ENCODE data around the gene MROH2B.

Gene MROH2B

DNA sequence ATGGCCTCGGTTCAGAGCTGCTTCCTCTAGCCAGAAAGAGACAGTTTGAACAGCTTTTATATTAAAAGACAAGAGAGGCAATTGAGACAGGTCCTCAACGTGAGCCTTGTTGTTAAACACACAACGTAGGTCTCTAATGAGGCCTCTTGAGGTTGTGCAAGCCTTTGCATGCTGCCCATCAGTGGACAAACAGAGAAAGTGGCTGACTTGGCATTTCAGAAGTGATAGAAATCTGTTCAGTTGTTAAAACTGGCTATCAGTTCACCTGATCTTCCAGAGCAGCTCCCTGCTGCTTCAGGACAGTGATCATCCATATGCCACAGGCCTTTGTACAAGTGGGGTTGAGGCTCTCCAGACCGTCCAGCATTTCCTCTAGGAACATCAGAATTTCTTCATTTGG, 58.8 kb downstream of the MROH2B start:
- DNase-seq, result no peak

DNA sequence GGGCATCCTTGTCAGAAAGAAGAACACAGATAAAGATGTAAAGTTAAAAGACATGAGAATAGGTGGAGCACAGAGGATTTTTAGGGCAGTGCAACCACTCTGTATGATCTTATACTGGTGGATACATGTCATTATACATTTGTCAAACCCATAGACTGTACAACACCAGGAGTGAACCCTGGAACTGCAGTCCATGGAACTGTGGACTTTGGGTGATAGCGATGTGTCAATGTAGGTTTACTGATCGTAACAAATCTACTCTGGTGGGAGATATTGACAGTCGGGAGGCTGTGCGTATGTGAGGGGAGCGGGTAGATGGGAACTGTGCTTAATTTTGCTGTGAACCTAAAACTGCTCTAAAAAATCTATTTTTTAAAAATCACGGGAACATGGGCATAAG, 60.6 kb downstream of the MROH2B start:
- no peak for DNase-seq

DNA sequence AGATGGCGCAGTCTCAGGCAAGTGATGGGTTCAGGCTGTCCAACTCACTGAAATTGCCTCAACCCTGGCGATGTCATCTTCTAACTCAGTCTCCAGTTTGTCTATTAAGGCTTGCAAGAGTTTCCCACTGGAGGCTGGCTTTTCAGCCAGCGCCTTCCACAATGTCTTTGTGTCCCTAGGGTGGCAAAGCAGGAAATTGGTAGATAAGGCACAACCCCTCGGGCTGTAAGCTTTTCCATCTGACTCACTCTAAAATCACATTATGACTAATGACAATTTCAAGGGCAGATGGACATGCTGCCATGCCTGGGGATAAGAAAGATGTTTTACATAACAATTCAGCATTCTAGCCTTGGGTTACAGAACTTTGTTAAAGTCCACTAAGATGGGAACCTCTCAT, 61.9 kb downstream of the MROH2B start:
- DNase-seq, result no peak

DNA sequence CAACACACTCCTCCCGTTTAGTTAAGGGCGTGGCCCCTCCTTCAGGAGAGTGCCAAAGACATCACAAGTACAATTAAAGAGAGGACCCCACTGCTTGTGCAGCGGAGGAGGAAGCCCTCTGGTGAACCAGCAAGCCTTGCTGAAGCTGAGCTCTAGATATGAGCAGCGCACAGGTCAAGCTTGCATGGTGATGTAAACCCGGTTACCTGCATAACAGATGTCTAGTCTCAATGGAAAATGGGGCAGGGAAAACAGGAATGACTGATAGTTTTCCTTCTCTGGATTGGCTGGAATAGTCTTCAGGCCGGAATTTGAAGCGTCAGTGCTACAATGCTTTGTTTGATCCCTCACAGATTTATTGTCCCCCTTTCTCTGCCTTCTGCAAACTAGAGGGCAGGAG, 66.2 kb downstream of the MROH2B start:
- no peak for DNase-seq

DNA sequence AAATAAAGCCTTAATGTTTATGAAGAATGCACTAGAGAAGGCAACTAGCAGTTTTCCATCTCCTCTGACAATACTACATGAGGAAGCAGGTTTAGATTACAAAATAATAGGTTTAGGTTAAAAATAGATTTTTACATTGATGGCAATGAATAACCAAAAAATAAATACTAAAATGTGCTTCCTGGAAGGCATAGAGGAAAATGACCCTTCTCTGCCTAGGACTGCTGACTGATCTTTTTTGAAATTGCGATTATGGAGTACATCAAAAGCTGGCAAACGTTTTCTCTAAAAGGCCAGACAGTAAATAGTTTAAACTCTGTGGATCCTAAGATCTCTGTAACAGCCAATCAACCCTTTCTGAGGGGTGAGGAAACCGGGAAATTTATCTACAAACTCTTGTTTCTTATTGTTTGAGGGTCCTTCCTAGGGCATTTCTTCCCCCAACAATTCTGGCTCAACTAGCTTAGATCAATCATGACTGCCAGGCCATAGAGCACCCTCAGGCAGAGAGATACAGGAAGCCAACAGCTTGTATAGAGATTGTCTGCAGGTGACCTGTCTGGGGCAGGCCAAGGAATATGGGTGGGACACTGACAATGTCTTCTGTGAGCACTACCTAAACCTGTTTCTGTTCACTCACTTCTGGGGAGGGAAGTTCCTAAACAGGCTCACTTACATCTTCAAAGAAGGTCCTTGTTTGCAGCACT, 67.3 kb downstream of the MROH2B start:
- DNase-seq, result no peak

DNA sequence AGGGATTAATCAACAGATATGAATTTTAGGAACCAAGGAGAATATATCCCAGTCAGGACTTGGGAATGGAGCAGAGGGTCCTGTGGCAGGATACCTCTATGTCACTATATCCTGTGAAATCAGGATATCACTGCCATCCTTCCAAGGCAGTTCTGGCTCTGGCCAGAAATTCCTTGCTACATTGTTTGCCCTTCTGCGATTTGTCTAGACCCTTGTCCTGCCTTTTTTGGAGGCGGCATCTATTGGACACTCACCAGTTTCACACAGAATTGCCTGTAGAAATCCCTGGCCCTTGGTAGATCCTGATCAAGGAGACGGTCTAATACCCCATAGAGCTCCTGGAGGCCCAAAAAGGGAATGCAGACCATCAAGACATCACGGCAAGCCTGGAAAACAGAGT, 71.2 kb downstream of the MROH2B start:
- DNase-seq, result no peak

DNA sequence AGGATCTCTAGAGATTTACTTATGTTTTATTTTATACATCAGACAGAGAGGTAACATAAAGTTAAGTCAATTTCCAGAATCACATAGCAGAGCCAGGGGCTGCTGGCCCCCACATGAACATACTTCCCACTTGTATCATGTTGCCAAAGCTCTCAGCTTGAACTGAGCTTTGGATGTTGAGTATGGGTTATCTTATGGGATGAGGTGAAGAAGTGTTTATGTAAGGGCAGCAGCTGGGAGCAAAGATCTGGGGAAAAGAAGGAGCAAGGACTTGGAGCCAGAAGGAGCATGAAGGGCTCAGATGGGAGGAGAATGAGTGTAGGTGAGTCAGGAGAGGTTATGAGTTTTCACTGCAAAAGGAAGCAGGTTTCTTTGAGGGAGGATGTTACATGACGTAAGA, 72.0 kb downstream of the MROH2B start:
- DNase-seq, result no peak

DNA sequence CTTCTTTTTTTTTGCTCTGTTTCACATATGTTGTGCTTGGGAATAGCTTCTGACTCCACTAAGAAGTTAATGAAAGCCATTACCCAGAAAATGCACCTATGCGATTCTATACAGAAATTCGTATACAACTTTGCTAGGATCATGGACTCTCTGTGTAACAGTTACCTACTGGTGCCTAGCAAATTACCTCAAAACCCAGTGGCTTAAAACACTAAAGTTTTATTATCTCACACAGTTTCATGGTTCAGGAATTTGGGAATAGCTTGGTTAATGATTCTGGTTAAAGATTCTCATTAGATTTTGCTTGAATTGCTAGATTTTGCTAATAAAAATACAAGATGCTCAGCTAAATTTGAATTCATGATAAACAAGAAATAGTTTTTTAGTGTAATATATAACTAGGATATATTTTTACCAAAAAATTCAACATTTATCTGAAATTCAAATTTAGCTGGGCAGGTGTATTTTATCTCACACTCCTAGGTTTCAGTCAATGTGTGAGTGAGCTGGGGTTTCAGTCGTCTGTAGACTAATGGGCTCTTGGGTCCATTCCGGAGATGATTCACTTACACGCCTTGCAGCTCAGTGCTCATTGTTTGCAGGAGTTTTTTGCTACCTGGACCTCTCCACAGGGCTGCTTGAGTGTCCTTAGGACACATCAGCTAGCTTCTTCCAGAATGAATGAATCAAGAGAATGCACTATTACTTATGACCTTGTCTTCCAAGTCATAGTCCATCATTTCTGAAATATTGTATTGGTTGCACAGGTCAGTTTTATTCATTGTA, 75.1 kb downstream of the MROH2B start:
- no peak for DNase-seq

DNA sequence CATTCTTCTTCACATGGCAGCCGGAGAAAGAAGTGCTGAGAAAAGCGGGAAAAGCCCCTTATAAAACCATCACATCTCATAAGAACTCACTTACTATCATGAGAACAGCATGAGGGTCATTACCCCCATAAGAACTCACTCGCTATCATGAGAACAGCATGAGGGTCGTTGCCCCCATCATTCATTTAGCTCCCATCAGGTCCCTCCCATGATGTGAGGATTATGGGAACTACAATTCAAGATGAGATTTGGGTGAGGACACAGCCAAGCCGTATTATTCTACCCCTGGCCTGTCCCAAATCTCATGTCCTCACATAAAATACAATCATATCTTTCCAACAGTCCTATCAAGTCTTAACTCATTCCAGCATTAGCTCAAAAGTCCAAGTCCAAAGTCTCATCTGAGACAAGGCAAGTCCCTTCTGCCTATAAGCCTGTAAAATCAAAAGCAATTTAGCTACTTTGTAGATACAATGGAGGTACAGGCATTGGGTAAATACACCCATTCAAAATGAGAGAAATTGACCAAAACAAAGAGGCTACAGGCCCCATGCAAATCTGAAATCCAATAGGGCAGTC, 79.1 kb downstream of the MROH2B start:
- DNase-seq, result no peak

DNA sequence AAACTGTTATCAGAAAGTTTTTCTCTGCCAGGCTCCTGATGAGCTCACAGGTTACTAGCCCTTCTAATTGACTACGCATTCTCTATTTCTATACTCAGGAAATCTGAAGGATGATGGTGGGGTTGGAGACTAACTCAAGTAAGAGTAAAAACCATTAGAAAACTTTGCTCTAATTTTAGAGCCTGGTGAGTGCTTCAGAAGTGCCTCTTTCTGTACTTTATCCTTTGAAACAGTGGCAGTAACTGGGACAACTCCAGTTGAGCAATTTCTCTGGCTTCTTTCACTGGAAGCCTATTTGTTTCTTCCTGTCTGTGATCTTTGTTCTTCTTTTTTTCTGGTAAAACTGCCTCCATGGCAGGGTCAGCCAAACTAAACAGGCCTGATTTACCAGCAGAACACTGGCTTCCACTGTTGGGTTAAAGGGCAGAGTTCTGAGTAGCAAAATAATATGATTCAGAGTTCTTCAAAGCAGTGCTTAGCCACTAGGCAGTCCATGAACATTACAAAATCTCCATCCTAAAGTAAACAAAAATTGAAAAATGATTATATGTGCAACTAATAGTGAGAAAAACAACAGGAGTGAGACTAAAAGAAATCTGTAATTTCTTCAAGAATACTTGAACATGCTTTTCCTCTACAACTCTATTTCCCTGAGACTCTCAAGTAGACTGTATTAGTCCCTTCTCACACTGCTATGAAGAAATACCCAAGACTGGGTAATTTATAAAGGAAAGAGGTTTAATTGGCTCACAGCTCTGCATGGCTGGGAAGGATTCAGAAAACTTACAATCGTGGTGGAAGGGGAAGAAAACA, 79.8 kb downstream of the MROH2B start:
- DNase-seq, result no peak

DNA sequence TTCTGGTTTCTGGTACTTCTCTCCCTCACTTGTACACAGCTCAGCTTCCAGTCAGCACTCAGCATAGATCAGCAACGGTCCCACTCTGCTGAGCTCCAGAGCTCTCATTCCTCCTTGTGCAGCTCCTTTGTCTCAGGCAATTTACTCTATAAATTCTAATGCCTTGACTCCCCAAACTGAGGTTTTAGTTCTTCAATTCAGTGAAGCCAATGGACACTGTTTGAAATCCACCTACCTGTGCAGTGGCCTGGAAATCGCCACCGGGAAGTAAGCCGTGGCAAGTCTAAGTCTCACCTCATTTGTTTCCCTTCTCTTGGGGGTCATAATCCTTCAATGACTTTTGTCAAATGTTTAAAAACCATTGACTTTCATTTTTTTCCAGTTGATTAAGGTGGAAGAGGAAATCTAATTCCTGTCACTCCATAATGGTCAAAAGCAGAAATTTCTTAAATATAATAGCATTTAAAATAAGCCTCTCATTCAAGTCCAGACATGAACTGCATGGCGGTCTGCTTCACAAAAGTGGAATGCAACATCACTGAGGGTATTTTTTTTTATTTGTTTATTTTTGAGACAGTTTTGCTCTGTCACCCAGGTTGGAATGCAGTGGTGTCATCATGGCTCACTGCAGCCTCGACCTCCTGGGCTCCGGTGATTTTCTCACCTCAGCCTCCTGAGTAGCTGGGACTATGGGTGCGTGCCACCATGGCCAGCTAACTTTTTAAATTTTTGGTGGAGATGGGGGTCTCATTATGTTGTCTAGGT, 82.2 kb downstream of the MROH2B start:
- no peak for DNase-seq

DNA sequence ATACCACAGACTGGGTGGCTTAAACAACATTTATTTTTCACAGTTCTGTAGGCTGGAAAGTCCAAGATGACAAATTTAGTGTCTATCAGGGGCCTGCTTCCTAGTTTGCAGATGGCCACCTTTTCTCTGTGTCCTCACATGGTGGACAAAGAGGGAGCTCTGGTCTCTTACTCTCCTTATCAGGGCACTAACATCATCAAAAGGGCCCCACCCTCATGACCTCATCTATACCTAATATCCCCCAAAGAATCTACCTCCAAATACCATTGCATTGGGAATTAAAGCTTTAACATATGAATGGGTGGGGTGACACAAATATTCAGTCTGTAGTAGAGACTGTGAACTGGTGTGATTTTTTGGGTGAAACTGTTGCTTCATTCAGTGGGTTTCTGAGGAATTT, 83.8 kb downstream of the MROH2B start:
- no peak for DNase-seq

DNA sequence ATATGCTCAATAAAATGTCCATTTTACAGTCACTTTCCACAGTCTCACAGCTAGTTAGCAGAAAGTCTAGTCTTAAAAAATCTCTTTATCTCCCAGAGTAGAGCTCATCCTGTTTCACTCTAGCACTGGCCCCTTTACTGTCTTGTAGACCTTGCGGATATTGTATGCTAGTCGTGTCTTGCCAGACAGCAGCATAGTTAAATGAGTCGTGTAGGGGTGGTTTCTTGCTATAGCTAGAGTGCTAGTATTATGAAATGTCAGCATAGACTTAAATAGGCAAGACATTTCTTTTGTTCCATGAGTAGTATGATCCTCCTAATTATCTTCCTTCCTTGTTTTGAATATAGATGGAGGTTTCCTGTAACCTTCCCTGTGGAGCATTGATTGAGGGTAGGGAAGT, 84.5 kb downstream of the MROH2B start:
- DNase-seq, result no peak

DNA sequence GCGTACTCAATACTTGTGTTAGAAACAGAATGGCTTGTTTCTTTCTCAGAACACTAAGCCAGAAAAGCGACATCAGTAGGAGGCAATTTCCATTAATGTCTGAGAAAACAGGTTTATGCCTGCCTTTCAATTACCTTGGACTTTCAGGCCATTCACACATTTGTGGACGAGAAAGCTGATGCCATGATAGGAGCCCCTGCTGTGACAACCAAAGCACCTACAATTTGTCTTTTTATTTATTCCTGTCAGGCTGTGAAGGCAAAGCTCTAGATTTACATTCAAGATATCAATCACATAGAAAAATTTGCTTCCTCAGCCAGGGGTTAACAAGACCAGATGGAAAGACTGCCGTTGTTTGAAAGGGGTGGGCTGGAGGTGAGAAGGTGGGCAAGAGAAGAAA, 85.6 kb downstream of the MROH2B start:
- no peak for DNase-seq

DNA sequence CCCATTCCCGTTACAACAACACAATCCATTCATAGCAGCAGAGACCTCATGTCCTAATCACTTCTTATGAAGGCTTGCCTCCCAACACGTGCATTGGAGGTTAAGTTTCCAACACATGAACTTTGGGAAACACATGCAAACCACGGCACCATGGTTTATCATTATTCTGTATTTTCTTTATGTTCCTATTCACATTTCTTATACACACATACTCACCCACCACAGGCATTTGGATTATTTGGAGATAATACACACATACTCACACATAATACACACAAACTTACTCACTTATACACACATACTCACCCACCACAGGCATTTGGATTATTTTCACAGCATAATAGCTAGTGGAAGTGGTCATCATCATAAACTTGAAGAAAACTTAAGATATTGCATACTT, 86.3 kb downstream of the MROH2B start:
- DNase-seq, result no peak

DNA sequence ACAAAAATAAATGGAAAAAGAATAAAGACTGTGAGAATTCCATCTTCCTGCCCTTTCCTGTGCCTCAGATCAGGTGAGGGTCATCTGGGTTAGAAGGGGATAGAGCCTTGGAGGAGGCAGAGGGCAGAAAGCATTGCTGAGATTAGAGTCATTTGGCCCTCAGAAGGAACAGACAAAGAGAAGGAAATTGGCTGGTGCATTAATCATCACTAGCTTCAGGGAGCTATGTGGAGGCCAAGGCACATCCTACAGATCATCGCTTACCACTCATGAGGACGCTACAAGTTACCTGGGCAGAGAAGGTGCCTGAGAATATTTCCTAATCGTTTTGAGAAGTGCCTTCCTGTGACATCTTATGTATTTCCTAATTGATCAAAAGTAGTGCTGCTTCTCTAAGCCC, 87.4 kb downstream of the MROH2B start:
- no peak for DNase-seq

DNA sequence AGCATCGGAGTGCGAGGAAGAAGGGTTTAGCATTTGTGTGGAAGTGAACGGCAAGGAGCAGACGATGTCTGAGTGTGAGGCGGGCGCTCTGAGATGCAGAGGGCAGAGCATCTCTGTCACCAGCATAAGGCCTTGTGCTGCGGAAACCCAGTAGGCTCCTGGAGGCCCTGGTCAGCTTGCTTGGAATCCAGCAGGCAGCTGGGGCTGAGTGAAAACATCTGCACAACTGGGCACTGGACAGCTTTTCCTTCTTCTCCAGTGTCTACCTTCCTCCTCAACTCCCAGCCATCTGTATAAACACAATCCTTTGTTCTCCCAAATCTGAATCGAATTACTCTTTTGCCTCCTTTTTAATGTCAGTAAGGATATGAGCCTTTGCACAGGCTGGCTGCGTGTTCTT, 89.7 kb downstream of the MROH2B start:
- DNase-seq, result no peak

DNA sequence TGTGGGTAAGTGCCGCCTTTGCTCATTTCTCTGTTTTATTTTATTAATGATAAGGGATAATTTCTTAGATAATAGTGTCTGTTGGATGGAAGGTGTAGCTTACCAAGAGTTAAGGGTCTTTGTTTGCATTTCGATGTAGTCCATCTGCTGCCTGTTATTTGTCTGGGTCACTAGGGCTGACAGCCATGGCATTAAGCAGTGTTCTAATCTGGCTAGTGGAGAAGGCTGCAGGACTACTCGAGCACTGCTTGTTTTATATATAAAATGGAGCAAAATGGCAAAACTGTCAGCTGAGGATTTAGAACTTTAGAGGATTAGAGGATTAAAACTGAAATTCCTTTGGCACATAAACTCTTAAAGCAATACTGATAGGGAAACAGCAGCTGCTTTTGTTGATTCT, 94.3 kb downstream of the MROH2B start:
- DNase-seq, result no peak

DNA sequence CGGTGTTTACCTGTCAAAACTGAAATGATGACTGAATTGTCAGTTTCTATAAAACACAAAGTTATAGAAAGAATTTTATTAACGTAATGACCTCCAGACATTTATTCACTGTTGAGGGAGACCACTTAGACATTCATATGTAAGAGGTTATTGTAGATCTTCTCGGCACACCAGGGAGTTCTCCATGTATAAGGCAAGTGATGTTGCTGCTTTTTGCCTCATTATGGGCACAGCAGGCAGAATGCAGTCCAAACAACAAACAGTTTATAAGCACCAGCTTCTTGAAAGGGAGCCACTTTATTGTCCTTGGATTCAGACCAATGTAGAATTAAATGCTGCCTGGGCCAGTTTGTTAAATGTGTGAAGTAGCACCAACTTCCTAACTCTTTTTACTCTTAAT, 95.1 kb downstream of the MROH2B start:
- DNase-seq, result no peak

DNA sequence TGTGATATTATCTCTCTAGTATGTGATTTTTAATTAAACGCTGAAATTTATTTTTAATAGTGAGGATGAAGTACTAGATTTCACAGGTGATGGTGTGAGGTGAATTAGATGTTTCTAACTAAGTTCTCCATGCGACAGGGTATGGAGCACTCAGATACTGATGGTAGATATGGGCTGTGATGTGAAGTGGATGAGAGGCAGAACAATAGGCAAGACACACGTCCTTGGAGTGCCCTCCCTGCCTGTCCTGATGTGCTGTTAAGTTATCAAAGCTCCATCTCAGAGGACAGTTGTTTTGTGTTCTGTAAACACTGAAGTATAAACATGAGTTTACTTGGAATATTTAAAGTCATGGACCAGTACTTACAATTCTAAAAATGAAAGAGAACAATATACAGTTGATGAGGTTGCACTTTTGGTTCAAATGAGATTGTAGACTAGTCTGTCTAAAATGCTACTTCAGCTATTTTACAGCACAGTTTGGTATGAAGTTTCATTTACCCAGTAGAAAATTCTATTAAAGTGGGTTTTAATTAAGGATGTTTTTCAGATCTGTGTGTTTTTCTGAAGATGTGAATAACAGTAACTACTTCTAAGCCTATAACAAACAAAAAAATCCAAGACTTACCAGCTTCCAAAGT, 97.7 kb downstream of the MROH2B start:
- no peak for DNase-seq

DNA sequence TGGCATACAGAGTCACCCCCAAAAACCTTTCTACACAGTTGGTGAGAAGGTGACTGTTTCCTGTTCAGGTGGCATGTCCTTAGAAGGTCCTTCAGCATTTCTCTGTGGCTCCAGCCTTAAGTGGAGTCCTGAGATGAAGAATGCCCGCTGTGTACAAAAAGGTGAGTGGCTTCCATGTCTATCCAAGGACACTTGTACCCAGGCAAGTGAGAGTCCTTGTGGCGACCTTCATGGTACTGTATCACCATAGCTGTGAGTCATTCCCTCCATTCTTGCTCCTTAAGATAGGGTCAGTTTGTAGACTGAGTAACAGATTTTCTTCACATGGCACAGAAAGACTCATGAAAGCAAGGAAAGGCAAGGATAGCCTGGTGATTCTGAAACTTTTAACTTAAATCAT, 98.7 kb downstream of the MROH2B start:
- DNase-seq, result no peak

Data from activated effector memory CD4-positive, alpha-beta T cell treated with anti-CD3 and anti-CD28 coated beads, Interleukin-2, amount 50 U/mL, for 16 hours (primary cell).